HTERT RPE-1 (cell line): ENCODE results near the gene TMEM260.
"Not testable (repeated sequence)": the region's sequence is repeated elsewhere in the genome, so short reads cannot be mapped to it uniquely, and the experiment has no call there.

Experiments used
- in situ Hi-C: fragments of 300-500 bp; cut with MboI; formaldehyde crosslinking; loops from 4 replicates; pipeline ENCODE4 v1.14.3; 2020; ENCODE audit warnings: low sequenced_read_pairs

Gene TMEM260

DNA sequence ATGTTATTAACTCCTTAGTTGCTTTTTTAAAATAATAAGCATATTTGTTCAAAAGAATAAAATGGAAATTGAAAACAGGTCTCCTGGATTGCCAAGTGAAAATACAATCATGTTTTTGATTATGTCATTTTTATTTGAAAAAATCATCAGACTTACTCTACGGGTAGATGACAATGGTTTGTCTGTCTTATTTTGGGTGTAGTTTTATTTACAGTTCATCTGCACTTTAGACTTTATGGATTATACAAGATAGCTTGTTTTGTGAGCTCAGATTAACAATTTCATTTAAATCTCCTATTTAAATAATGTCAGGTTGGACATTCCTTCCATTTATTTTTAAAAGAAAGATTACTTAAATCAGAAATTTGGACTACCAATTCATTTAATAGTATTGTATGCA lies 14.8 kb downstream of the TMEM260 start:
- in situ Hi-C loops, result no loop called here

DNA sequence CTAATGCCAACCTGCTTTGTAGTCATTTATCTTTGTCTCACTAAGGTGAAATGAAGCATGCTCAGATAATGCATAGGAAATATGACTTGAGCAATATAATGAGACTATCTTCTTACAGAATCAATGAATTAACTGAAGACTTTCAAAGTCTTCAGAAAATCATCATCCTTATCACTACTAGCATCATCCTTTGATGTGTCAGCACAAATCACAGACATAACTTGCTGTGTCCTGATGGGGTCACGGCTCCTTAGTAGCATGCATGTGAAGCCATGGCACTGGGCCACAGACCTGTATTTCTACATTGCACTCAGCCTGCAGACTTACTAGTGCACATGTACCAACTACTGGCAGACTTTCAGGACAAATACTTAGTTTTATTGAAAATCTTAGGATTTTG lies 18.9 kb downstream of the TMEM260 start:
- in situ Hi-C loops, result no loop called here

DNA sequence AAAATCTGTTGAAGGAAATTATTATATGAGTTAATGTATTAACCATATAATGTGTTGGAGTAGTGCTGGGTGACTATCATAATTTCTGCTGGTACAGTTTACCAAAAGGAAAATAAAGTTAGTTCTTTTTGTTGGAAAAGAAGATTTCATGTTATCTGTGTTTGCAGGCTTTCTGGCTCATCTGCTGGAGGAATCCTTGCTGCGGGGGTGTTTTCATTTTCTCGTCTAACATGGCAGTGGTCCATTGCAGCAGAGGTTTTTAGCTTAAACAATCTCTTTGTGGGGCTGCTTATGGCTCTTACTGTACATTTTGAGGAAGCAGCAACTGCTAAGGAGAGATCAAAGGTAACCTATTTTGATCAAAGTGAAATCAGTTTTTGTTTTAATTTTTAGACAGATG lies 24.1 kb downstream of the TMEM260 start:
- in situ Hi-C loops, result no loop called here

DNA sequence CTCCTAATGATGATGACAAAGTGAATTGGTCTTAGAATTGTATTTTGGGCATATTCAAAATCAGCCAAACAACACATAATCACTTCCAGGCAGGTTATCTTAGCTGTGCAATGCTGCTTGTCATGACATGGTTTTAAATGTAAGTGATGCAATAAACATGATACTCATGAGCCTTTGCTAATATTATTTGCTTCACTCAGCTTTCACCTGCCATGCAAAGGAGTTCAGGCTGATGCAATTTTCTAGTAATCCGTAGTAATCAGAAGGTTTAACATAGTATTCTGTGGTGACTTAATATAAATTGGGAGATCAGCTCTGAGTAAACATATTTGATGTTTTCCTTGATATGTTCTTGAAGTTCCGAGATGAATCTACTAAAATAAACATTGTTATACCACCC lies 29.1 kb downstream of the TMEM260 start:
- in situ Hi-C loops, result no loop called here

DNA sequence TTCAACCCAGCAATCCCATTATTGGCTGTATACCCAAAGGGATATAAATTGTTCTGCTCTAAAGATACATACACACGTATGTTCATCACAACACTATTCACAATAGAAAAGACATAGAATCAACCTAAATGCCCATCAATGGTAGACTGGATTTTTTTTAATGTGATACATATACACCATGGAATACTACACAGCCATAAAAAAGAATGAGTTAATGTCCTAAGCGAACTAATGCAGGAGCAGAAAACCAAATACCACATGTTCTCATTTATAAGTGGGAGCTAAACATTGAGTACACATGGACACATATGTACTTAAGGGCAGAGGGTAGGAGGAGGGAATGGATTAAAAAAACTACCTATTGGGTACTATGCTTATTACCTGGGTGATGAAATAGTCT lies 32.1 kb downstream of the TMEM260 start:
- in situ Hi-C loops, result not testable (repeated sequence)

DNA sequence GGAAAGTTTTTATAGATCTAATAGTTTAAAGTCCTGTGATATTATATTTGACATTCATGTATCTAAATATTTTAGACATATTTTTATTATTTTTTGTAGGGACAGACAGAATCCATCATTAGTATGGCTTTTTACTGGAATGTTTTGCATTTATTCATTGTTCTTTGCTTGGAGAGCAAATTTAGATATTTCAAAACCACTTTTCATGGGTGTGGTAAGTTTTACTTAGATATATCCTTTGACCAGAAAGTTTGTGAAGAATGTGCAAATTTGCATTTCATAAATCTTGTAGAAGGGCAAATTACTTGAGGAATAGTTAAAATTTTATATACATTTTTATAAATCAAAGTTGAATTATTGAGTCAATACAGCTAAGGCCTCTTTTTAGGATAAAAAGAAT lies 37.5 kb downstream of the TMEM260 start:
- in situ Hi-C loops, result no loop called here

DNA sequence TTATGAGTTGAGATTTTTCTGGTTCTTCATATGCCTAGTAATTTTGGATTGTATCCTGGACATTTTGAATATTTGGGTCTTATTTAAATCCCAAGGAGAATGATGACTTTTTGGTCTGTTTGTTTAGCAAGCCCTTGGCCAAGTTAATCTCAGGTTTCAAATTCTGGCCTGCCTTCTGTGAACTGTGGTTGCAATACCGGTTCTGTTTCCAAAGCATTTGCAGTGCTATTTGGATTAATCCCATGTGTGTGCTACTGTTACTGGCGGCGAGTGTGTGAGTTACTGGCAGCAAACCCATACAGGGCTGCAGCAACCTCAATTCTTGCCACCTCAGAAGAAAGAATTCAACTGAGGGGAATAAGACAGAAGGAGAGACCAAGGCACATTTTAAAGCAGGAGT lies 51.1 kb downstream of the TMEM260 start:
- in situ Hi-C loops, result no loop called here

DNA sequence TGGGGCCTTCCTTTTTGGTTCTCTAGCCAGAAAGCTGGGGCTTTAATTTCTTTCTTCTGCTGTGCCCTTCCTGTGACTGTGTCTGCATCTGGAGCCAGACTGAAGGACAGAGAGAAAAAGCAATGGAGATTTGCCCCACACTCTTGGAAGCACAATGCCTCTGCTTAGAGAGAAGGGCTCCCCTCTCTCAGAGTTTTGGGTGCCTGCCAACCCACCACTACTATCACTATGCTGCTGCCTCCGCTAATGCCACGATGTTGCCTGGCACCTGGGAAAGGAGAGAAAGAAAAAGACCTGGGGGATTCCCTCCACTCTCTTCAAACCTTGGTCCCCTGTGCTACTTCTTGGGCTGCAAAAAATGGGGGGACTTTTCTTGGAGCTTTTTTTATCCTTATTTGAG lies 52.6 kb downstream of the TMEM260 start:
- in situ Hi-C loops, result no loop called here

DNA sequence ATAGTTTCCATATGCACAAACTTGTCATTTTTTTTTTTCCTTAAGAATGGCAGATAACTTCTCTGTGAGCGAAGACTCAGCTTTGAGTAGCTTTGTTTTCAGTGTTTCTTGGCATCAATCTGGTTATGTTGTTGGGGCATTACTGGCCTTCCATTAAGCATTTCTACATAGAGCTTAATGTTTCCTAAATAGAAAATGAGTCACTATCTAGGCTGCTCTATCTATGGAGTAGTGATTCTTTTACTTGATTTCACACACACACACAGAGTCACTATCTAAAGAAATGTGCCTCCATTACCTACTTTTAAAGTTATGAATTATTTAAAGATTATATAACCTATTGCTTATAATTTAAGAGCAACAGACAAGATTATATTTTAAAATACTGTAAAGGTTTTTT lies 53.9 kb downstream of the TMEM260 start:
- in situ Hi-C loops, result no loop called here

DNA sequence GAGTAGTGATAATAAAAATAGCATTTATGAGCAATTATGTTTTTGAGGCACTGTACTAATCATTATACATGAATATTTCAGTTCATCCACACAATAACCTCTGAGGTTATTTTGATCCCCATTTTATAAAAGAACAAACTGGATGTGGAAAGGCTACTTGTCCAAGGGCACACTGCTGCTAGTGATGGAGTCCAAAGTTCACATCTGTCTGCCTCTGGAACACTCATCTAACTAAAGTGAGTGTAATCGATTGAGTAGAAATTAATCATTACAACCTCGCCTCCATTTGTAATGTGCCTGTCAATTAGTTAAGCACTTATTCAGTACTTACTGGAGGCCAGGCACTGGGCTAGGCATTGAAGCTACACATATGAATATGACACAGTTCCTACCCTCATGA lies 55.4 kb downstream of the TMEM260 start:
- in situ Hi-C loops, result no loop called here

DNA sequence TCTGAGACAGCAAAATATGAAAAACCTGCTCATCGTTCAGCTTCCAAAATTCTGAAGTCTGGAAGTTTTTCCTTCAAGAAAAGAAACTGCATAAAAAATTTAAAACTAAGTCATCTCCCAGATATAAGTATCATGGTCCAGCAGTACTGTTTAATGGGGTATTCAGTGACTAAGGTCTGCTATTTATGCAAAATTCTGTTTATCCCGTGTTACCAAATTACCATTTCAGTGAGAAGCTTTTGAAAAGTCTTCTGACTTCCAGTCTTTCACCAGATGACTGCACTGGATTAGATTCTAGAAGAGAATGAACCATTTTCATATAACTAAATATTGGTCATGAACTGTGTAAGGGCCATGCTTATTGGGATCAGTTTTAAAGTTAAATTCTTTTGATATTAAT lies 67.9 kb downstream of the TMEM260 start:
- in situ Hi-C loops, result no loop called here

DNA sequence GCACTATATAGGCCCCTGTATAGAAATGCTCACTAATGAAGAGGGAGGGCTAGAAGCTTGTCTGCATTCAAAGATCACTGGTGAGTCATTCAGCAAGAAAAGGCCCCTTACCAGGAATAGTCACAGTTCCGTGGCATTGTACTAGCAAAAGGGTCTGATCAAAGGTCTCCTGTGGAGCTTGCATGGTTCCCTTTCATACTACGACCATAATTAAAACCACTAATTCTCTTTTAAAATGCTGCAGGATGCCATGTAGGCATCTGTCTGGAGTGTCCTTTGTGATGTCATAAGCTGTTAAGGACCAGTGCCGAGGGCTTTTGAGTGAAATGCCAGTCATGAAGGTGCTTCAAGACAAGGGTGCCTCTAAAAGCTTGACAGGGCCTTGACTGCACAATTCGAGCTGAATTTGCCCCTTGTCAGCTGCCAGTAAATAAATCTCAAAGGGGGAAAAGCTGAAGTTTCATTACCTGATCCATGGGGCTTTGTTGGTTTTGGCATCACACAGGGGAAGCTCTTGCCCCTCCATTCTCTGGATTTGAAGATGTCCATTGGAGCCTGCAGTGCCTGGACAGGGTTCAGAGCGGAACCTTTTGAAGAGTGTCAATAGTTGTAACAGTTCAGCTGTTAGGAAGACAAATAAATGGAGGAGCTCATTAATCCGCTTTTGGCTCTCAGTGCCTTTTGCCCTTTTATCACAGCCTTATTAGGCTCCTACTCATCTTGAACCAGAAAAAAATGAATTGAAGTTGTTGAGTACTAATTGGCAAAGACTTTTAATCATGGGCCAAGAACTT lies 69.1 kb downstream of the TMEM260 start:
- in situ Hi-C loops, result no loop called here

DNA sequence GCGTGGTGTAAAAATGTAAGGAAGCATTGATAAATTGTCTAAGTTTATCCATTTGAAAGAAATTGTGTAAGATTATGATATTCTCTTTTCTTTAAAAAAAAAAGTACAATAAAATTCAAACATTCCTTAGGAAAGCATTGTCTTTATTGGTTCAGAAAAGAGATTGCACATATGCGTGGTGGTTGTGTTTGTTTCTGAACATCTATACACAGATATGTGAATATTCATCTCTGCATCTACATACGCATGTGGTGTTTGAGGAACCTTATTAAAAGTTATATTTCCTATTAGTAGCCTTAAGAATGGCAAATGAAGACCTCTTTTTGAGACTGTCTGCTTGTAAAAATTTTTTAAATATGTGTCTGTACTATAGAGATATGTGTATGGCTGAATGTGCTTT lies 69.8 kb downstream of the TMEM260 start:
- in situ Hi-C loops, result no loop called here

DNA sequence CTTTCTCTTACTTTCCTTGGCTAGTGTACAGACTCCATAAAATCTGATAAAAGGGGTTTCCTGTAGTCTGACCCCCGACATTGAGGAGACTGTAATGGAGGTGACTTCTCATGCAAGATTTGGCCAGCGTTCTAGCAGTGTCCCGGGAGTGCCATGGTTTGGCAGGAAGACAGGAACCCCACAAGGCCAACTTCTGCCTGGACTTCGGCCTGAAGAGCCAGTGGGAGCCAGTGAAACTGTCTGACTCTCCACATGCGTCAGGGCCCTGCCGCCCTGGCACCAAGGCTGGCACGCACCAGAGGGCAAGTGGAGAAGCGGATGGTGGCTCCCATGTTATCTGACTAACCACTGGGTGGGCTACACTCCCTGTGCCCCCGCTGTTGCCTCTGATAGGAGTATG lies 70.5 kb downstream of the TMEM260 start:
- in situ Hi-C loops, result no loop called here

DNA sequence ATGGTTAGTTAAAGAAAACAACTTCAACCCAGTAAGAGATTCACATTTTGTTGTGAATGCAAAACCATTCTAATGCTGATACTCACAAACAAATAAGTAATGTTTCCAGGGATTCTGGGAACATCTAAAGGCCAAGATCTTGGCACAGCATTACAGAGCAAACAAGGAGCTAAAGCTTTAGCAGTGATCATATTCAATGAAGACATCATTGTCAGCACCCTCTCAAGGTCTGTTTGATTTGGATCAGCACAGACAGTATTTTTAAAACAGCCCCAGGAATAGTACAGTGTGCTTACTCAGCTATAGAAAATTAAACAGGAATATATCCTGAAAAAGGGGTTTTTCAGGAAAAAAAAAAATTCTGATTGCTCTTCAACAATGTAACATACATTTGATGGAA lies 71.4 kb downstream of the TMEM260 start:
- in situ Hi-C loops, result no loop called here

DNA sequence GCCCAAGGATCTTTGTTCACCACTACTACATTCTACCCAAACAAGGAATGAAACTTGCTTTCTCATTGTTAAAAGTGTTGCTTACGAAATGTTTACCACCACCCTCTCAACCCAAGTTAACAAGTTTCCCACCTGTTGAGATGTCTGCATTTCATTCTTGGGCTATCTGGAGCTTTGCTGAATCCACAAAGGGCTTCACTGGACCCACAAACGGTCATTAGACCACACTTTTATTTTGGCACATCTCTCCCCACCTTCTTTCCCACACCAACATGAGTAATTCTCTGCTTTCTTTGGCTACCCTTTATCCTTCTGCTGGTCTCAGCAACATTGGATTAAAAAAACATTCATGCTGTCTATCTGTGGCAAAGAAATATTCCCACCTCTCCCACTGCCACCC lies 78.0 kb downstream of the TMEM260 start:
- in situ Hi-C loops, result no loop called here

DNA sequence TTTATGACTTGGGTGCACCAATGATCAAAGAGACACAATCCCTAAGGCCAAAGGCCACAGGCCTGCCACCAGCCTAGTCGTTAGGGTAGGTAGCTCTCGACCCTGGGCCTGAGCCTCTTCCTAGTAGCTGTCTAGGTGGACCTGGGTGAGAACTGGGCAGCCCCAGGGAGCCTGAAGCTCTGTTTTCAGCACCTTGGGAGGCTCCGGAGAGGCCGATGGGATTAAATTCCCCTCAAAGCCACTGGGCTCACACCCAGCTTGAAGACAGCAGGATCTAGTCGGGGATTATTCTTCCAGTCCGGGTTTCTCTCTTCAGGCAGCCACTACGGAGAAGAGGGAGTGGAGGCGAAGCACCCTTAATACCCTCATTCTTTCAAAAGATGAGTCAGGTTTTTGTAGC lies 79.8 kb downstream of the TMEM260 start:
- in situ Hi-C loops, result no loop called here

DNA sequence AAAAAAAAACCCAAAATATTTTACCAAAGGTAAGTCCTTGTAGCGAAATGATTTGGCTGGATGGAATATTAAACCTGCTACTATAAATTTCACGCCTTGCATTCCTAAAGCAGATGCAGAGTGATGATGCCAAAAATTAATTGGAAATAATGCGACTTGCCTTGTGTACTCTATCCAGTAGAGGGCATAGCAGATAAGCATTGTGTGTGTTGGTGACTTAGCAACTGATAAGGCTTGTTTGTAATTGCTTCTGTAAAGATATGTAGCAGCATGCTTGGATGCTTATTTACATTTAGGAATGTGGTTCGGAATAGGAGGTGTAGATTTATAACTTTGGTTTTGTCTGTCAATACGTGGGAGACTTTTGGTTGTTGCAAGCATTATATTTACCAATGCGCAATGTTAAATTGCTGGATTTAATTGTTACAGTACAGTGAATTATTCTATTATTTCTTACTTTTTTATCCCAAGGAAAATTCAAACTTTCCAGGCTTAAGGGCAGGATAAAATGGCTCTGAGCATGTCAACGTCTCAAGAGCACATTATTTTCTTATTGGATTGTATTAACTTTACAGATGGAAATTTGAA lies 80.5 kb downstream of the TMEM260 start:
- in situ Hi-C loops, result no loop called here

DNA sequence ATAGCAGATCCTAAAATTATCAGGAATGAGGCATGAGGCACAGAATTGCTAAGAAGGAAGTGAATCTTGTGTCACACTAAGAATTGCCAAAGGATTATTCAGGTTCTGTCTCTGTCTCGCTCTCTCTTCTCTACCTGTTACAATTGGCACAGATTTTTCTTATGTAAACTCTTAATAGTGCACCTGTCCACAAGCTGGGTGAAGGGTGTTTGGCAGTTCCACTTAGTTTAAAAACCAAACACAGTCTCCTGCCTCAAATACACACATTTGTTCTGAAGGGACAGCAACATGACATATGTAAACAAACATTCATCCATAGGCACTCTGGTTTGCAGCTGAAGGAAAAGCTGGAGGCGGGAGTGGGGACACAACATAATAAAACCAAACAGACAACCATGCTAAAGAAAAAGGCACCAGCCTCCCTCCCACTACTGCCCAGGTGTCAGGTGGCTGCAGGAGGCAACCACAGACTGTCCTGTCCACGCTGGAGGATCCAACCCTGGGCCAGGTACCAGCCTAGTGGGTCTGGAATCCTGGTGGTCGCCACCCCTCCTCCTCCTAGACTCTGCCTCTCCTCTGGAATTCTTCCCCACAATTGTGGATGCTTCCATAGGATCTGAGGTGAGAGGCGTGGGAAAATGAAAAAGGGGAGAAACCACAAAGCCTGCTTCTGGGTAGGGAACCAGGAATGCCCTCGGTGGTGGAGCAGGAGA lies 81.2 kb downstream of the TMEM260 start:
- in situ Hi-C loops, result no loop called here

DNA sequence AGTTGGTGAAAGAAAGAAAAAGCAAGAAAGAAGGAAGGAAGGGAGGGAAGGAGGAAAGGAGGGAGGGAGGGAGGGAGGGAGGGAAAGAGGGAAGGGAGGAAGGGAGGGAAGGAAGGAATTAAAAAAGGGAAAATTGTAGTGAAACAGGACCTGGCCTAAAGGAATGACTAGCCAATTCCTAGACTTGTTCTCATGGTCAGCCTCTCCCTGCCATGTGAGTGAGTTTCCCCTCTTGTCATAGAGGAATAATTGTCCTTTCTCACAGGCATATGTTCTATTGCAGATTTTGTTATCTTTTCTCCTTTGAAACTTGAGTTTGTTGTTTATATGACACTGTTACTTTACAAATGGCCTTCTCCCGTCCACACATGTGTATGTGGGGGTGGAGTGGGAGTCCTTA lies 81.9 kb downstream of the TMEM260 start:
- in situ Hi-C loops, result no loop called here

DNA sequence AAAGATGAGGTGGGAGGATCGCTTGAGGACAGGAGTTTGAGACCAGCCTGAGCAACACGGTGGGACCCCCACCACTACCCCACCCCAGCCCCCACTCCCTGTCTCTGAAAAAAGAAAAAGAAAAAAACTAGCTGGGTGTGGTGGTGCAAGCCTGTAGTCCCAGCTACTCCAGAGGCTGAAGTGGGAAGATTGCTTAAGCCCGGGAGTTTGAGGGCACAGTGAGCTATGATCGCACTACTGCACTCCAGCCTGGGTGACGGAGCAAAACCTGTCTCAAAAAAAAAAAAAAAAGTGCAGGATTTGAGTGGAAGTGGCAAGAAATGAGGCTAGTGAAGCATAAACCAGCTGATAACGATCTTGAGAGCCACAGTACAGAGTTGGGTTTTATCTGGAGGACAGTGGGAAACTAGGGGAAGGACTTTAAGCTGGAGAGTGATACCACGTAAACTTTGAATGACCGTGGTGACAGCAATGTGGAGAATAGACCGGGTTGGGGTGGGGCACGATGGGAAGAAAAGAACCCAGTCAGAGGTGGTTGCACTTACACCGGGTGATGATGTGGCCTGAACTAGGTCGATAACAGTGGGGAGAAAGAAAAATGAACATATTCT lies 85.3 kb downstream of the TMEM260 start:
- in situ Hi-C loops, result no loop called here

DNA sequence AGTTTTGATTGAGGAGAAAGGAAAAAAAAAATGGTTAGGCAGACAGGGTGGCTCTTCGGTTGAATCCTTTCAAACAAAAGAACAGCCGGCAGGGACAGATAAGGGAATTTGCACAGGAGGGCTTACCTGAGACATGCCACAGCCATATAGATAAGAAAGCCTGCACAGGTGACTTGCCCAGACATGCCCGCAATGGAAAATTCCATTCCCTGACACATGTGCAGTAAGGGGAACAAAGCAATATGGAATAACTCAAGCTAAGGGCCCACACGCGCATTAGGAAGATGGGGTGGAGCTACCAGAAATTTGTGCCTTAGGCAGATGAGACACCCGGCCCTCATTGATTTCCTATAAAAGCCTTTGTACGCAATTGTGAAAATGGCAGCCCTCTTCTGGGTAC lies 86.7 kb downstream of the TMEM260 start:
- in situ Hi-C loops, result no loop called here
